GM19328 (cell line): ENCODE results near the gene C2orf78.
A peak's percentile ranks its signal among the peaks of the same experiment; 100 is the strongest.
"Not testable (repeated sequence)": the region's sequence is repeated elsewhere in the genome, so short reads cannot be mapped to it uniquely, and the experiment has no call there.

Experiments used
- ATAC-seq: cut with Tn5 transposase; IDR thresholded peaks from one replicate; pipeline ENCODE4 v1.9.1; 2021; ENCODE audit warnings: mild to moderate bottlenecking, moderate library complexity; ENCODE audit not compliant: unreplicated experiment

The C2orf78 gene

GRCh38 chr2:73778867-73779466 lies 5.0 kb upstream of the C2orf78 start:
- not testable (repeated sequence) for ATAC-seq

- ATAC-seq: peak; percentile 99
Measured at GRCh38 chr2:73779467-73780236, 4.3 kb upstream of the C2orf78 start, which contains the start of gene DUSP11. TSS of gene DUSP11 (minus strand) at chr2:73780103. CDS start at chr2:73779974, 129 bp downstream.

- no peak for ATAC-seq
Measured at GRCh38 chr2:73780237-73780582, 3.8 kb upstream of the C2orf78 start.

- not testable (repeated sequence) for ATAC-seq
Measured at GRCh38 chr2:73783402-73783801, 581 bp upstream of the C2orf78 start.

- ATAC-seq: no peak
Measured at GRCh38 chr2:73811878-73812277, 27.9 kb downstream of the C2orf78 start.

GRCh38 chr2:73812635-73813034 lies 28.7 kb downstream of the C2orf78 start:
- no peak for ATAC-seq

- ATAC-seq: no peak
Measured at GRCh38 chr2:73818296-73818695, 34.3 kb downstream of the C2orf78 start.

- peak; percentile 50 for ATAC-seq
Measured at GRCh38 chr2:73821227-73821626, 37.2 kb downstream of the C2orf78 start.

GRCh38 chr2:73821669-73822068 lies 37.7 kb downstream of the C2orf78 start:
- no peak for ATAC-seq

GRCh38 chr2:73822276-73822675 lies 38.3 kb downstream of the C2orf78 start:
- ATAC-seq: no peak

- no peak for ATAC-seq
Measured at GRCh38 chr2:73822991-73823390, 39.0 kb downstream of the C2orf78 start.

GRCh38 chr2:73823416-73823815 lies 39.4 kb downstream of the C2orf78 start:
- no peak for ATAC-seq

GRCh38 chr2:73823916-73824523 lies 40.0 kb downstream of the C2orf78 start:
- ATAC-seq: no peak

- no peak for ATAC-seq
Measured at GRCh38 chr2:73825408-73825807, 41.4 kb downstream of the C2orf78 start.

- no peak for ATAC-seq
Measured at GRCh38 chr2:73827018-73827417, 43.0 kb downstream of the C2orf78 start.

- no peak for ATAC-seq
Measured at GRCh38 chr2:73827660-73828388, 43.8 kb downstream of the C2orf78 start.

GRCh38 chr2:73828389-73828817 lies 44.4 kb downstream of the C2orf78 start:
- no peak for ATAC-seq

- peak; percentile 69 for ATAC-seq
Measured at GRCh38 chr2:73828818-73829570, 45.0 kb downstream of the C2orf78 start, which contains the start of gene STAMBP. TSS of gene STAMBP (plus strand) at chr2:73828961. CDS start at chr2:73830857, 1,896 bp downstream.

- ATAC-seq: no peak
Measured at GRCh38 chr2:73830871-73831401, 47.0 kb downstream of the C2orf78 start.

GRCh38 chr2:73832930-73833329 lies 48.9 kb downstream of the C2orf78 start:
- ATAC-seq: no peak
